Activated T-helper 1 cell treated with Interleukin-2 at 50 U/mL for 16 hours (primary cell): ENCODE data around the gene ELL2.
"Not testable (repeated sequence)": the region's sequence is repeated elsewhere in the genome, so short reads cannot be mapped to it uniquely, and the experiment has no call there.

Experiments used
- DNase-seq: peaks from one replicate; pipeline ENCODE4 v3.0.0-alpha.2; 2020; ENCODE audit warnings: low read depth

The ELL2 gene

GRCh38 chr5:95838001-95838520 lies 123.6 kb downstream of the ELL2 start:
- no peak for DNase-seq

- no peak for DNase-seq
These were observed 124.2 kb downstream of the ELL2 start for GRCh38 chr5:95837492-95837891.

GRCh38 chr5:95836971-95837370 lies 124.7 kb downstream of the ELL2 start:
- not testable (repeated sequence) for DNase-seq

- no peak for DNase-seq
These were observed 125.1 kb downstream of the ELL2 start for GRCh38 chr5:95836544-95836943.

- no peak for DNase-seq
These were observed 125.8 kb downstream of the ELL2 start for GRCh38 chr5:95835682-95836385.
